ENCODE results near the gene RALA.
"Not testable (repeated sequence)": the region's sequence is repeated elsewhere in the genome, so short reads cannot be mapped to it uniquely, and the experiment has no call there.

The RALA gene

DNA sequence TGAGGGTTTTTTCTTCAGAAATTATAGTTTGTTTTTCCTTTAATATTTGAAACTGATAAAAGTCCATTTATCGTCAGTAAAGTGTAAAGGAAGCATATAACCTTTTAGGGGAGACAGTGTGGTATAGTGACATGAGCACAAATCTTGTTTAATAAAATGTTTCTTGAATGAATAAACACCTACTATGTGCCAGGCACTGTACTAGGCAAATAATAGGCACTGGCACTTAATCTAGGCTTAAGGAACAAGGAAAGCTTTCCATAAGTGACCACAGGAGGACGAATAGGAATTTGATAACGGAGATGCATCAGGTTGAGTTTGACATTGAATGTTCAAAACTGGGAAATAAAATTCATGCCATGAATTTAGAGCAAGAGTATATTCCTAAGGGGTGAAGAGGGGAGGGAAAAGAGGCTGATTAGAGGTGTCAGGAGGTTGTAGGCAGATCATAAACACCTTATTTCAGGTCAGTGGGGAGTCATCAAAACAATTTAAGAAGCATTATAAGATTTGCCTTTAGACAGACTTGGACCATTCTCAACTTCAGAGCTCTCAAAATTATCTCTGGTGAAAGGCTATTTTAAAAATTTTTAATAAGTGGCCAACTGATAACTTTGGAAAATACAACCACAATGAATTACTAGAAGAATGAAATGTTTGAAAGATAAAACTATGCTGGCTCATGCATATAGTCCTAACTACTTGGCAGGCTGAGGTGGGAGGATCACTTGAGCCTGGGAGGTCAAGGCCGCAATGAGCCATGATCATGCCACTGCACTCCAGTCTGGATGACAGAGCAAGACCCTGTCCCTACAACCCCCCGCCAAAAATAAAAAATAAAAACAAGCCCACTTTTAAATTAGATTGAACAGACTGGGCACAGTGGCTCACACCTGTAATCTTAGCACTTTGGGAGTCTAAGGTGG lies 22.4 kb downstream of the RALA start:
- no peak for DNase-seq (ENCODE audit: low read depth in 2 of 3, low spot score in 2 of 3)

GRCh38 chr7:39647816-39648215 lies 24.4 kb downstream of the RALA start:
- DNase-seq (ENCODE audit: low read depth in 2 of 3, low spot score in 2 of 3): no peak

GRCh38 chr7:39650676-39651075 lies 27.3 kb downstream of the RALA start:
- no peak for DNase-seq (ENCODE audit: low read depth in 2 of 3, low spot score in 2 of 3)

DNA sequence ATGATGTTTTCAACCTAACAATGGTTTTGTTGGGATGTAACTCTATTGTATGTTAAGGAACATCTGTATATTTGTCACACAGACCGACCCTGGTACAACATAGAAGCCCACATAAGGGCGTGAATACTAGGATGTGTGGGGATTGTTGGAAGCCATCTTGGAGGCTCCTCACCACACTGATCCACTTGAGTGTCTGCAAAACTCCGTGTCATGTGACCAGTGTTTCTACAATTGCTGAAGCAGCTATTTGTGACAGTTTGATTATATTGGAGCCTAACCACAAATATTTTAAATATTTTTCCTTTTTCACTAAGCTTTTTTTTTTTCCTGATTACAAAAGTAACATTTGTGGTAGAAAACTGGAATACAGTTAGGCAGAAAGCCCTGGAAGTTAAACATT lies 27.9 kb downstream of the RALA start:
- no peak for DNase-seq (ENCODE audit: low read depth in 2 of 3, low spot score in 2 of 3)

GRCh38 chr7:39656415-39656814 lies 33.0 kb downstream of the RALA start:
- DNase-seq (ENCODE audit: low read depth in 2 of 3, low spot score in 2 of 3): no peak

DNA sequence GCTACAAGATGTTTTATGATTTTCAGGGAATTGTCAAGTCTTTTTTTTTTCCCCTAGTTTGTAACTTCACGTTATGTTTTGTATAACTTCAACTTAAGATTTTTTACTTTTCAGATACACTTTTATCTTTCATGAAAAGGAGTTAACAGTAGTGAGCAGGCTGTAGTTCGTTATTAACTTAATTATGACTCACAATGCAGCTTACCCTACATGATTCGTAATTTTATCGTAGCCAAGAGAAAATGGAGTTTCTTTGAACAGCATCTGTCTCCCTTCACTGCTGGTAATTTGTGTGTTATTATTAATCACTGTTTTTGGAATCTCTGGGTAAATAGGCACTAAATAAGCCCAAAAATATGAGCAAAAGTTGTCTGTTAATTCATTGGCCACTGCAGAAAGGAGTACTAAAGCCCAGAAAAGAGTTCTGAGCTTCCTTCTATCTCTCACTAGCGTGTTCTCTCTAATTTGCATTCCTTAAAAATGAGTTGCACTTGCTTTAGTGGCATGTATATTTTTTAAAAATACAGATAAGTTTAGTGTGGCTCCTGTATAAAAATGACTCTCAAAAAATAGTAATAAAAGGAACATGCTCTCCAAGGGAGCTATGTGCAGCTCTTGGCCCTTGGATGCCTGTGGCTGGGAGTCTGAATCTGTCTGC lies 36.1 kb downstream of the RALA start:
- DNase-seq (ENCODE audit: low read depth in 2 of 3, low spot score in 2 of 3): no peak

DNA sequence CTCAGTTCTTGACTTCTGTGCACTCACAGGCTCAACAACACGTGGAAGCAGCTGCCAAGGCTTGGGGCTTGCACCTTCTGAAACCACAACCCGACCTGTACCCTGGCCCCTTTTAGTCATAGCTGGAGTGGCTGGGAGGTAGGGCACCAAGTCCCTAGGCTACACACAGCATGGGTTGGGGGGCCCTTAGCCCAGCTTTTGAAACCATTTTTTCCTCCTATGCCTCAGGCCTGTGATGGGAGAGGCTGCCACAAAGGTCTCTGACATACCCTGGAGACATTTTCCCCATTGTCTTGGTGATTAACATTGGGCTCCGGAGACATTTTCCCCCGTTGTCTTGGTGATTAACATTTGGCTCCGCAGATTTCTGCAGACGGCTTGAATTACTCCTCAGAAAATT lies 38.6 kb downstream of the RALA start:
- DNase-seq (ENCODE audit: low read depth in 2 of 3, low spot score in 2 of 3): no peak

GRCh38 chr7:39663263-39663662 lies 39.9 kb downstream of the RALA start:
- no peak for DNase-seq (ENCODE audit: low read depth in 2 of 3, low spot score in 2 of 3)

- no peak for DNase-seq (ENCODE audit: low read depth in 2 of 3, low spot score in 2 of 3)
Observed at GRCh38 chr7:39664057-39664456, 40.7 kb downstream of the RALA start.

DNA sequence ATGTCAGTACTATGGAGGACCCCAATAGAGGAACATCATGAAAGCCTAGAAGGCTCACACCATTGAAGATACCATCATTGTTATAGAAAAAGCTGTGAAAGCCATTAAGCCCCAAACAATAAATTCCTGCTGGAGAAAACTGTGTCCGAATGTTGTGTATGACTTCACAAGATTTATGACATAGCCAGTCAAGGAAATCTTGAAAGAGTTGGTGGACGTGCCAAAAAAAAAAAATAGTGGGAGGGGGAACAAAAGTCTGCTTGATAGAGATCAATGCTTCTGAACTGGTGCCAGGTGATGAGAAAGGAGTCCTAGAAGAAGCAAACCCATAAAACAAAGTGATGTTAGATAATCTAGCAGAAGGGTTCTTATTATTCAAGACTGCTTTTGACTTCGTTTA lies 41.2 kb downstream of the RALA start:
- no peak for DNase-seq (ENCODE audit: low read depth in 2 of 3, low spot score in 2 of 3)

- no peak for DNase-seq (ENCODE audit: low read depth in 2 of 3, low spot score in 2 of 3)
Observed at GRCh38 chr7:39666562-39666961, 43.2 kb downstream of the RALA start.

DNA sequence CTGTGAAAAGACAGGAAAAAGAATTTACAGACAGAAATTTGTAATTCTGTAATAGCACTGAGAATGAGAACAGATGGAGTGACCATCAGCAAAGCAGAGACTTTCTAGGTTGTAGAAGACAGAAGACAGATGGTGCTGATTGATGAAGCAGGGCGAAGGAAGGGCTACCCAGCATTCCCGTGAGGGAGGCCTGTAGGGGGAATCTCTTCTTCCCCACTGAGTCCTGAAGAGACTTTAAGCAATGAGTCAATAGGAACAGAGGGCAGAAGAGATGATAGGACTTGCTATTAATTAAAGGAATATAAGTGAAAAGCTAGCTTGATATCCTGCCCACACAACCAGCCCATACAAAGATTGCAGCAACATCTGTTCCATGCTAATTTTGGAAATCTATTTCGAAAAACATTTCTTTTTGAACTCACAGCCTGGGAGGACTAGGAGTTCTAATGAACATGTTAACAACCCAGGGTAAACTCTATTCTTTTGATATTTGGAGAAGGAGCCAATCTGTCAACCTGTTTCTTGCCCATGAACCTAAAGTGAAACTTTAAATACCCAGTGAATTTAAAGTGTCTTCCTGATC lies 44.1 kb downstream of the RALA start:
- no peak for DNase-seq (ENCODE audit: low read depth in 2 of 3, low spot score in 2 of 3)

DNA sequence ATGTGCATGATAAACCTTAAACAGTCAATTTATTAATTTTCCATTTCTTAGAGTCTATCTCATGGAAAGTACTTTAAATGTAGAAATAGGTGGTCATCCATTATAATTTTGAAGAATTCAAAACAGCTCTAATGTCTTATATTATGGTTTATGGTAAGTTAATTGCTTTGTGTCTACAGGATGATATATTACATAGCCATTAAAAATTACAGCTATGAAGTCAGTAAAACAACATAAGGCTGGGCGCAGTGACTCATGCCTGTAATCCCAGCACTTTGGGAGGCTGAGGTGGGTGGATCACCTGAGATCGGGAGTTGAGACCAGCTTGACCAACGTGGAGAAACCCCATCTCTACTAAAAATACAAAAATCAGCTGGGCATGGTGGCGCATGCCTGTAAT lies 44.9 kb downstream of the RALA start:
- not testable (repeated sequence) for DNase-seq (ENCODE audit: low read depth in 2 of 3, low spot score in 2 of 3)

GRCh38 chr7:39670052-39670451 lies 46.7 kb downstream of the RALA start:
- DNase-seq (ENCODE audit: low read depth in 2 of 3, low spot score in 2 of 3): no peak

GRCh38 chr7:39670934-39671333 lies 47.6 kb downstream of the RALA start:
- no peak for DNase-seq (ENCODE audit: low read depth in 2 of 3, low spot score in 2 of 3)

- DNase-seq (ENCODE audit: low read depth in 2 of 3, low spot score in 2 of 3): no peak
Observed at GRCh38 chr7:39672176-39672575, 48.8 kb downstream of the RALA start.

DNA sequence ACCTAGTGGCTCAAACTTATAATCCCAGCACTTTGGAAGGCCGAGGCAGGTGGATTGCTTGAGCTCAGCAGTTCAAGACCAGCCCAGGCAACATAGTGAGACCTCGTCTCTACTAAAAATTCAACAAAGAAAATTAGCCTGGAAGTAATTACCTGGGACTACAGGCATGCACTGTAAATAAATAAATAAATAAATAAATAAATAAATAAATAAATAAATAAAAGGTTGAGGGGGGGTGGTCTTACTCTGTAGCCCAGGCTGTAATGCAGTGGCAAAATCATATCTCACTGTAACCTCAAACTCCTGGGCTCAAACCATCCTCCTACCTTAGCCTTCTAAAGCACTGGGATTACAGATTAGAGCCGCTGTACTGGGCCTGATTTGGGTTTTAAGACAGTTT lies 50.5 kb downstream of the RALA start:
- no peak for DNase-seq (ENCODE audit: low read depth in 2 of 3, low spot score in 2 of 3)

DNA sequence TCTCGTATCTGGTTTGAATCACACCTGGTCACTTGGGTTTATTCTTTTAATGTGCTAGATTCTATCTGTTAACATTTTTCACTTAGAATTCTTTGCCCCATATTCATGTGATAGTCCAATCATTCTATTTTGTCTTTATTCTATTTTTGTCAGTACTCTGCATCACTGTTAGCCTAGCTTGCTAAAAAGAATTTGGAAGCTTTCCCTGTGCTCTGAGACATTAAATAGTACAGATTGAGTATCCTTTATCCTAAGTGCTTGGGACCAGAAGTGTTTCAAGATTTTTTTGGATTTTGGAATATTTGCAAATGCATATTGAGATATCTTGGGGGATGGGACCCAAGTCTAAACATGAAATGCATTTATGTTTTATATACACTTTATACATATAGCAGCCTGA lies 51.0 kb downstream of the RALA start:
- DNase-seq (ENCODE audit: low read depth in 2 of 3, low spot score in 2 of 3): no peak

- DNase-seq (ENCODE audit: low read depth in 2 of 3, low spot score in 2 of 3): no peak
Observed at GRCh38 chr7:39676346-39676745, 53.0 kb downstream of the RALA start.

- DNase-seq (ENCODE audit: low read depth in 2 of 3, low spot score in 2 of 3): no peak
Observed at GRCh38 chr7:39678930-39679709, 55.7 kb downstream of the RALA start.

GRCh38 chr7:39679874-39680273 lies 56.5 kb downstream of the RALA start:
- DNase-seq (ENCODE audit: low read depth in 2 of 3, low spot score in 2 of 3): not testable (repeated sequence)
